K562 (cell line): ENCODE measurements around the gene TTC9C. TPM values are rescaled to one million over a fixed set of nuclear protein-coding genes. Genes with fewer than 3 reads are reported as not detected.

Experiments used
- ARID4B ChIP-seq: sonication (generic); formaldehyde crosslinking; IDR thresholded peaks from 2 replicates; pipeline ENCODE4 v1.8.0; 2022; ENCODE audit warnings: mild to moderate bottlenecking, missing genetic modification reagents
- CEBPB ChIP-seq: fragments of 450-650 bp; IDR thresholded peaks from 2 replicates; pipeline ENCODE4 v1.6.1; 2016; ENCODE audit warnings: missing genetic modification characterization, missing compliant biosample characterization
- ETS1 ChIP-seq: conservative IDR thresholded peaks from 2 replicates; pipeline ENCODE4 v1.6.1; 2011; ENCODE audit warnings: low read depth, mild to moderate bottlenecking, low read length; ENCODE audit not compliant: control insufficient read depth
- FOXA3 ChIP-seq, 2 experiments: fragments of 450-650 bp in 1 of 2; sonication (generic) in 1 of 2; formaldehyde crosslinking; IDR thresholded peaks in 1 of 2; conservative IDR thresholded peaks in 1 of 2; 2 replicates each; pipeline versions ENCODE4 v1.4.0 to v1.8.0; 2020 to 2022; ENCODE audit warnings: mild to moderate bottlenecking in 2 of 2, missing genetic modification reagents in 1 of 2
- HDAC8 ChIP-seq: fragments of 450-650 bp; IDR thresholded peaks from 2 replicates; pipeline ENCODE4 v1.6.1; 2016; ENCODE audit warnings: mild to moderate bottlenecking, missing genetic modification characterization, moderate library complexity, missing compliant biosample characterization
- NR2C1 ChIP-seq, 2 experiments: fragments of 450-650 bp; IDR thresholded peaks; 2 replicates each; pipeline ENCODE4 v1.6.1; 2017; ENCODE audit warnings: mild to moderate bottlenecking in 2 of 2, antibody characterized with exemption in 1 of 2, inconsistent platforms in 1 of 2, missing compliant biosample characterization in 1 of 2, missing genetic modification characterization in 1 of 2
- RBM25 ChIP-seq: fragments of 200-400 bp; formaldehyde crosslinking; IDR thresholded peaks from 2 replicates; pipeline ENCODE4 v1.6.1; 2018; ENCODE audit warnings: low read length, low read depth, moderate library complexity; ENCODE audit not compliant: severe bottlenecking
- RNF219 ChIP-seq: fragments of 250-450 bp; sonication (Bioruptor Pico); IDR thresholded peaks from 2 replicates; pipeline ENCODE4 v1.5.0; 2022; ENCODE audit warnings: mild to moderate bottlenecking
- SLC30A9 ChIP-seq: fragments of 250-450 bp; sonication (Bioruptor Pico); IDR thresholded peaks from 2 replicates; pipeline ENCODE4 v1.8.0; 2022; ENCODE audit warnings: mild to moderate bottlenecking, moderate library complexity
- SNIP1 ChIP-seq: fragments of 450-650 bp; IDR thresholded peaks from 2 replicates; pipeline ENCODE4 v1.7.1; 2017; ENCODE audit warnings: low read depth, mild to moderate bottlenecking
- SRSF3 ChIP-seq: fragments of 200-400 bp; formaldehyde crosslinking; IDR thresholded peaks from 2 replicates; pipeline ENCODE4 v1.6.1; 2016; ENCODE audit warnings: mild to moderate bottlenecking, low read length, moderate library complexity; ENCODE audit not compliant: insufficient read depth
- TFAP4 ChIP-seq: sonication (generic); formaldehyde crosslinking; IDR thresholded peaks from 2 replicates; pipeline ENCODE4 v1.8.0; 2022; ENCODE audit warnings: missing genetic modification reagents, mild to moderate bottlenecking, moderate library complexity, borderline replicate concordance
- THAP12 ChIP-seq: fragments of 250-450 bp; sonication (Bioruptor Pico); IDR thresholded peaks from 2 replicates; pipeline ENCODE4 v1.9.0; 2021; ENCODE audit warnings: mild to moderate bottlenecking, inconsistent platforms
- ZNF212 ChIP-seq: fragments of 450-650 bp; formaldehyde crosslinking; IDR thresholded peaks from 2 replicates; pipeline ENCODE4 v1.4.0; 2020; ENCODE audit warnings: mild to moderate bottlenecking
- ZNF561 ChIP-seq: fragments of 450-650 bp; formaldehyde crosslinking; conservative IDR thresholded peaks from 2 replicates; pipeline ENCODE4 v1.4.0; 2020; ENCODE audit warnings: mild to moderate bottlenecking, moderate library complexity
- polyA plus RNA-seq, 8 experiments: library from polyadenylated mRNA; depleted of rRNA in 4 of 8; stranded (reverse) in 5 of 8; unstranded in 3 of 8; fragments of >200 nt; fragmentation: Nextera tagmentation in 2 of 8; fragmentation: Illumina TruSeq in 1 of 8; extraction: Ambion mirVana in 2 of 8; extraction: Trizol in 1 of 8; gene quantifications; 2 replicates each; pipeline versions ENCODE4 v1.2.1 to v1.2.3, GENCODE V29; 2011 to 2014; ENCODE audit warnings: inconsistent platforms in 1 of 8, missing spikeins in 1 of 8
- total RNA-seq, 7 experiments: library from RNA; depleted of rRNA in 6 of 7; stranded (reverse); fragments of >200 nt in 6 of 7; fragmentation: Illumina TruSeq in 2 of 7; extraction: Trizol in 2 of 7; gene quantifications; 2 replicates each; pipeline versions ENCODE4 v1.2.1 to v1.2.3, GENCODE V29; 2011 to 2021; ENCODE audit warnings: low replicate concordance in 1 of 7

Gene TTC9C
- total and polyA plus RNA-seq, 9 of the 15 experiments (the other 6 are each of a cell fraction or from before 2014, with no cell fraction given), result 32.8 to 59.0 (median 37.1) TPM

GRCh38 chr11:62709247-62710000 is 18.9 kb upstream of the TTC9C start (continued):
- TF ChIP-seq SNIP1 (no peak), ZNF212 (CRISPR knock-in tag) (no peak), ARID4B (CRISPR knock-in tag) (no peak), CEBPB (tag) (no peak), NR2C1 (IDR thresholded peaks at IDR 0.05) (peak; percentile 61), NR2C1 (tag; IDR thresholded peaks at IDR 0.05) (no peak), ETS1 (no peak), SLC30A9 (CRISPR knock-in tag) (no peak), TFAP4 (CRISPR knock-in tag) (no peak), RBM25 (no peak), SRSF3 (no peak), RNF219 (no peak), ZNF561 (CRISPR knock-in tag) (no peak), THAP12 (CRISPR knock-in tag) (no peak), FOXA3 (CRISPR knock-in tag; conservative IDR thresholded peaks at IDR 0.05 in 1 of 2, IDR thresholded peaks at IDR 0.05 in 1 of 2) (no peak), HDAC8 (tag) (no peak)
